ENCODE measurements around the gene CCDC88C.

CCDC88C gene

GRCh38 chr14:91326514-91327249 lies 90.9 kb downstream of the CCDC88C start:
- DNase-seq, result no peak

- no peak for DNase-seq
Measured at GRCh38 chr14:91324606-91325575, 92.7 kb downstream of the CCDC88C start.

- peak; percentile 94 for DNase-seq
Measured at GRCh38 chr14:91323671-91324605, 93.7 kb downstream of the CCDC88C start.

GRCh38 chr14:91323031-91323430 lies 94.6 kb downstream of the CCDC88C start:
- no peak for DNase-seq

- DNase-seq, result no peak
Measured at GRCh38 chr14:91322623-91323022, 95.0 kb downstream of the CCDC88C start.

GRCh38 chr14:91321131-91321530 lies 96.5 kb downstream of the CCDC88C start:
- no peak for DNase-seq

GRCh38 chr14:91320266-91320665 lies 97.4 kb downstream of the CCDC88C start:
- no peak for DNase-seq

GRCh38 chr14:91318911-91319310 lies 98.7 kb downstream of the CCDC88C start:
- DNase-seq, result no peak

- peak; percentile 74 for DNase-seq
Measured at GRCh38 chr14:91317381-91318308, 100.0 kb downstream of the CCDC88C start.

GRCh38 chr14:91316761-91317160 lies 100.9 kb downstream of the CCDC88C start:
- no peak for DNase-seq

- DNase-seq, result peak; percentile 75
Measured at GRCh38 chr14:91315844-91316267, 101.8 kb downstream of the CCDC88C start.

- DNase-seq, result no peak
Measured at GRCh38 chr14:91313852-91314251, 103.8 kb downstream of the CCDC88C start.

GRCh38 chr14:91313154-91313850 lies 104.3 kb downstream of the CCDC88C start:
- no peak for DNase-seq

- DNase-seq, result peak; percentile 36
Measured at GRCh38 chr14:91311284-91311662, 106.3 kb downstream of the CCDC88C start.

- DNase-seq, result peak; percentile 35
Measured at GRCh38 chr14:91310606-91311283, 106.9 kb downstream of the CCDC88C start.

GRCh38 chr14:91309756-91310280 lies 107.8 kb downstream of the CCDC88C start:
- DNase-seq, result no peak

GRCh38 chr14:91308337-91308736 lies 109.3 kb downstream of the CCDC88C start:
- DNase-seq, result no peak

GRCh38 chr14:91307652-91308051 lies 110.0 kb downstream of the CCDC88C start:
- DNase-seq, result no peak

GRCh38 chr14:91307046-91307445 lies 110.6 kb downstream of the CCDC88C start:
- DNase-seq, result no peak

- DNase-seq, result no peak
Measured at GRCh38 chr14:91306547-91306946, 111.1 kb downstream of the CCDC88C start.

Data from activated CD8-positive, alpha-beta memory T cell treated with anti-CD3 and anti-CD28 coated beads, Interleukin-2, amount 50 U/mL, for 4 hours (primary cell).